HG03460 (cell line): Measurements from ENCODE around the gene GORAB.

ENCODE experiments used
- ATAC-seq: cut with Tn5 transposase; IDR thresholded peaks from one replicate; pipeline ENCODE4 v1.9.1; 2021; ENCODE audit not compliant: unreplicated experiment

GORAB gene

GRCh38 chr1:170590921-170591705 lies 59.1 kb downstream of the GORAB start:
- no peak for ATAC-seq

- no peak for ATAC-seq
These were observed 60.7 kb downstream of the GORAB start for GRCh38 chr1:170592591-170593111.

- ATAC-seq, result no peak
These were observed 61.4 kb downstream of the GORAB start for GRCh38 chr1:170593173-170594011.

- no peak for ATAC-seq
These were observed 62.2 kb downstream of the GORAB start for GRCh38 chr1:170594066-170594626.

- no peak for ATAC-seq
These were observed 64.7 kb downstream of the GORAB start for GRCh38 chr1:170596701-170597100.

GRCh38 chr1:170598618-170599017 lies 66.7 kb downstream of the GORAB start:
- no peak for ATAC-seq

- no peak for ATAC-seq
These were observed 67.1 kb downstream of the GORAB start for GRCh38 chr1:170599033-170599432.

GRCh38 chr1:170601866-170602265 lies 69.9 kb downstream of the GORAB start:
- ATAC-seq, result no peak
